GM18909 (cell line): ENCODE results near the gene CEP164.
"Not testable (repeated sequence)": the region's sequence is repeated elsewhere in the genome, so short reads cannot be mapped to it uniquely, and the experiment has no call there.

ENCODE experiments used
- ATAC-seq: cut with Tn5 transposase; IDR thresholded peaks from one replicate; pipeline ENCODE4 v1.9.1; 2021; ENCODE audit warnings: mild to moderate bottlenecking; ENCODE audit not compliant: unreplicated experiment, poor library complexity

CEP164 gene

DNA sequence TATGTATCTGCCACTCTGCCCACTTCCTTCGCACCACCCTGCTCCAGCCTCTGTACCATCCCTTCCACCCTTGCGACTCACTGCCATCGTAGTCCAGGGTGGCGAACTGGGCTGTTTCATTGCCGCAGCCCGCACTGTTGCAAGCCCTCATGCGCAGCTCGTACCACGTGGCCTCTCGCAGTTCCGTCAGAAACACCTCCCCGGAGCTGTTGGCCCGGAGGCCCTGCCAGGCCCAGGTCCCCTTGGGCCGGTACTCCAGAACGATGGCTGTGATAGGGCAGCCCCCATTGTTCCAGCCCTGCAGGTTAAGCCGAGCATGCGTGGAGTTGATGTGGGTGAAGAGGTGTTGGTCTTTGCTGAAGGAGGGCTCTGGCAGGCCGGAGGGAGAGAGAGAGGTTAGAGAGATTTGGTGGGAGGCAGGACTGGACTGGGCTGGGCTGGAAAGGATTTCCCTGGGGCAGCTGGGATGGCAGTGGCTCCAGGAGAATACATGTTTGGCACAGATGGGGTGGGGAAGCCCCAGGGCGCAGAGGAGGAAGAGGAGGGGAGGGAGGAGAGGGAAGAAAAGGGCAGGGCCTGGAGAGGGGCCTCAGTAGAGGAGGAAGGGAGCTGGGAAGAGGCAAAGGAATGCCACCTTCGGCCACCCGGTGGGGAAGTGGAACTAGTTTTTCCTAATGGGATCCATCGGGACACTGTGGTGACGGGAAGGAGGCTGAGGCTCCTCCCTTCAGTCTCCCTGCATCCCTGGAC is 109.6 kb downstream of the CEP164 start:
- no peak for ATAC-seq

- no peak for ATAC-seq
These were observed 110.1 kb downstream of the CEP164 start for GRCh38 chr11:117437791-117438130.

- ATAC-seq, result no peak
These were observed 110.8 kb downstream of the CEP164 start for GRCh38 chr11:117438371-117439000.

GRCh38 chr11:117439256-117439655 is 111.6 kb downstream of the CEP164 start:
- ATAC-seq, result no peak

- ATAC-seq, result no peak
These were observed 112.6 kb downstream of the CEP164 start for GRCh38 chr11:117440258-117440657.

- ATAC-seq, result no peak
These were observed 113.7 kb downstream of the CEP164 start for GRCh38 chr11:117441146-117441975.

DNA sequence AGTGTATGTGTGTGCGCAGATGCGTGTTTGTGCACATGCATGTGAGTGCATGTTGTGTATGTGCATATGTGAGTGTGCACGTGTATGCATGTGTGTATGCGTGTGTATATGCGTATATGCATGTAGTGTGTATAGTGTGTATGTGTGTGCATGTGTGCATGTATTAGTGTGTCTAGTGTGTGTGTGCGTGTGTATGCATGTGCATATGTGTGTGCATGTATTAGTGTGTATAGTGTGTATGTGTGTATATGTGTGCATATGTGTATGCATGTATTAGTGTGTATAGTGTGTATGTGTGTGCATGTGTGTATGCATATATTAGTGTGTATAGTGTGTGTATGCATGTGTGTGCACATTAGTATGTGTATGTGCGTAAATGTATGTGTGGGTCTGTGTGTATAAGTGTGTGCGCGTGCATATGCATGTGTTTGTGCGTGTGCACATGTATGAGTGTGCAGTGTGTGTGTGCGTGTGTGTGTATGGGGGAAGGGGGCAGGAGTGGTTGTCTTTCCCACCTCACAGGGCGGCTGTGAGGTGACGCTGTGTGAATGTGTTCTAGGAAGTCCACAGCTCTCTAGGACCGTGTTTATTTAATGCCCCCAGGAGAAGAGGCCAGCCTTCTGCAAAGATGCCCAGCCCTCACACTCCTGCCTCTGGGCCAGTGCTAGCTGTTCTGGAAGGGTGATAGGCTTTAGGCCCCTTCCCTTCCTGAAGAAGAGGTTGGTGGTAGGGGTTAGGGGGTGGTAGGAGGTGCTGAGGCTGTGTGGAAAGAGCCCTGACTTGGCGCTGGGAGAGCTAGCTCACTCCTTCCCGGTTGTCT is 114.6 kb downstream of the CEP164 start:
- no peak for ATAC-seq

DNA sequence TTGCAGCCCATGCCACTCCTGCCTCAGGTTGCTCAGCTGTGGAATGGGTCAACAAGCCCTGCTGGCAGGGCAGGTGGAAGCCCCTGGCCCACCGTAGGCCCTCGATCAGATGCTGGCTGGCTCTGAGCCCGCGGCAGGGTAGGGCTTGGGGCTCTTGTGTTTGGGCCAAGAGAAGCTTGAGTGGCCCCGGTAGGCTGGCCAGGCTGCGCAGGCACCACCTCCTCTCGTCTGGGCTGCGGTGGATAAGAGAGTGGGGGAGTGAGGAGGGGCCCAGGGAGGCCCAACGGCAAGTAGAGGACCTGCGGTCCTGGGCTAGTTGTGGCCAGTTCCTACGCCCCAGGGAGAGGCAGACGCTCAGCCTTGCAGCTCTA is 115.2 kb downstream of the CEP164 start:
- no peak for ATAC-seq

DNA sequence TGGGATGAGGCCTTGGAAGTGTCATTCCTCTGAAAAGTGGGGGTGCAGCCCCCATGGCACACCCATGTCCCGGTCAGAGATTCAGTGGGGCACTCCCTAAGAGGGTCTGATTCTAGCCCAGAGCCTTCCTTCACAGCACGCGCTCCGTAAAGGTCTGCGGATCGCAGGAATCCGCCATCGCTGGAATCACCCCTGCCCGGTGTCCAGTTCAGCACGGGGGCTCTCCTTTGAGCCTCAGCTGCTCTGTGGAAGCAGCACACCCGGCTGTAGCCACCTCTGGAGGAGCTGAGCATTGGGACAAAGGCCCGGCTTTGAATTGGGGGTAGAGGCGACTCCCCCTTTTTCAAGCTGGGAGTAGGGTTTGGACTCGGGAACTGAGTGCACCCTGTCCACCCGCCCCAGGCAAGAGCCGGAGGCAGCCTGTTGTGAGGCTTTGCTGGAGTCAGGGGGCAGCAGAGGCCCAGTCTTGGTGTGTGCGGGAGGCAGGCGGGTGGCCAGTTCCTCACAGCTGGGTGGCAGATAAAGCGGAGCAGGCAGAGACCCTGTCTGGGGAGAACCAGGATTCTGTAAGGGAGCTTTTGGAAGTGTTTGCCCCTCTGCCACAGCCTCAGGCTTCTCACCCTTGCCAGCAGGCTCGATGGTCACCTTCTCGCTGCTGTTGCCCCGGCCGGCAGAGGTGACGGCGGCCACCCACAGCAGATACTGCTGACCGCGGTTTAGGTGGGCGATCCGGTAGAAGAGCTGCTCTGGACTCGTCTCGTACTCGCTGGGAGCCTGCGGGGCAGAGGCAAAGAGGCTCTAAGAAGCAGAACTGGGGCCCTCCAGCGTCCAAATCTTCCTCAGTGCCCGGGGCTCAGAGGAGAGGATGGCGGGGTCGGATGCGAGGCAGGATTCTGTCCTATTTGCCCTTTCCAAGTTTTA is 115.9 kb downstream of the CEP164 start:
- no peak for ATAC-seq

DNA sequence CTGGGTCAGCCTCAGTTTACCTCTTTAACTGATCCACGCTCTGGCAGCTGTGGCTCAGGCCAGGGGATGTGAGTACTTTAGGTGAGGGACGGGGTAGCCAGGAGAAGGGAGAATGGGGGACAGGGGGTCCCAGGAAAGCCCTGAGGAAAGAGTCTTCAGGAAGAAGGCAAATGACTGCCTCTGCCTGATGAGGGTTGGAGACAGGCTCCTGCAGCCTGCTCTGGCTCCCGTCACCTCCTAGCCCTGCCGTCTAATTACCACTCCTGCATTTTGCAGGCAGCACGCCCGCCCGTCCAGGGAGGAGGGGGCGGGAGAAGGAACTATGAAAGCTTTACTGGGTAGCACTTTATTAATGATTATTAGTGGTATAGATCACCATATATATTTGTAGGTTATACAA is 116.6 kb downstream of the CEP164 start:
- no peak for ATAC-seq

- no peak for ATAC-seq
These were observed 117.3 kb downstream of the CEP164 start for GRCh38 chr11:117444711-117445658.

- no peak for ATAC-seq
These were observed 121.5 kb downstream of the CEP164 start for GRCh38 chr11:117449111-117449693.

- no peak for ATAC-seq
These were observed 126.4 kb downstream of the CEP164 start for GRCh38 chr11:117453886-117454563.

- ATAC-seq, result no peak
These were observed 126.9 kb downstream of the CEP164 start for GRCh38 chr11:117454564-117454917.

DNA sequence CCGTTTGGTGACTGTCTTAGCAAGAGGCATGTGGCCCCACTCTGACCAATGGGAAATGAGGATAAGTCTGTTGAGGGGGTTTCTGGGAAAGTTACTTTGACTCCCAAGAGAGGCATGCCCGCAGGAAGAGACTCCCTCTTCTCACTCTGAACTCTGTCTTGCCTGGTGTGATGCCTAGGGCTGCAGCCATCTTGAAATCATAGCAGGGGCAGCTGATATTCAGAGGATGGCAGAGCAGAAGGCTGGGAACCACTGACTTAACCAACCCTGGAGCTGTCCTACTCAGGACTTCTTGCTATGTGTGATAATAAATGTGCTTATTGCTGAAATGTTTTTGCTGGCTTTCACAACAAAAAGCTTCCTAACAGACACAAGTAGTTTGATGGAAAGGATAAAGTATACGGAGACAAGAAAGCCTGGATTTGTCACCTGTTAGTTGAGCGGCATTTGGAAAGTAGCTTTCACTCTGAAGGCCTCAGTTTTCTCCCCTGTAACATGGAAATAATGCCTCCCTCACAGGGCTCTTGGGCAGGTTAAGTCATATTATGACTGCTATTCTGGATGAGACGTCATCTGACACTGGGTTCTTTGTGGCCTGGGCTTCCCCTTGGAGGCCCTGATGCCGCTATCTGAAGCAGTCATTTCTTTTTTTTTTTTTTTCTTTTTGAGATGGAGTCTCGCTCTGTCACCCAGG is 128.5 kb downstream of the CEP164 start:
- ATAC-seq, result no peak

DNA sequence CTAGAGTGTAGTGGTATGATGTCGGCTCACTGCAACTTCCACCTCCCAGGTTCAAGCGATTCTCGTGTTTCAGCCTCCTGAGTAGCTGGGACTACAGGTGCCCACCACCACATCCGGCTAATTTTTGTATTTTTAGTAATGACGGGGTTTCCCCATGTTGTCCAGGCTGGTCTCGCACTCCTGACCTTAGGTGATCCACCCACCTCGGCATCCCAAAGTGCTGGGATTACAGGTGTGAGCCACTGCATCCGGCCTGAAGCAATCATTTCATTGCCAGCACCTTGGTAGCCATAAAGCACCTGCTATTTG is 129.0 kb downstream of the CEP164 start:
- not testable (repeated sequence) for ATAC-seq
